ENCODE results near the gene CDH11.

DNA sequence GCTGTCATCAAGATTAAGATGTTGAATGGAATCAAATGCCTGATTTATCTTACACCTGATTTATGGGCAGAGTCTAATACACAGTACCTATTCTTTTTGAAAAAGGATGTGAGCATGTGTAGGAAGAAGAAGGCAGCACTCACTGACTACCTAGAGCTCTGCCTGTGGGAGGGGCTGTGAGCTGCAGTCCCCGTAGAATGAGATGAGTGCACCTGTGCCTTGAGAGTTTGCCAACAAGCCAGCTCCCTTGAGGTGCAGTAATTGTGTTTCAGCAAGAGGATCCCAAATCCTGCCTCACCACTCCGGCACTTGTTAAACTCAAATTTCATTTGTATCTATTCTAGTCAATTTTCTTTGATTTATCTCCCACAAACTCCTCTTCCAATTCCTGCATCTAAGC is 46.0 kb downstream of the CDH11 start:
- TF ChIP-seq, protein P1, sequence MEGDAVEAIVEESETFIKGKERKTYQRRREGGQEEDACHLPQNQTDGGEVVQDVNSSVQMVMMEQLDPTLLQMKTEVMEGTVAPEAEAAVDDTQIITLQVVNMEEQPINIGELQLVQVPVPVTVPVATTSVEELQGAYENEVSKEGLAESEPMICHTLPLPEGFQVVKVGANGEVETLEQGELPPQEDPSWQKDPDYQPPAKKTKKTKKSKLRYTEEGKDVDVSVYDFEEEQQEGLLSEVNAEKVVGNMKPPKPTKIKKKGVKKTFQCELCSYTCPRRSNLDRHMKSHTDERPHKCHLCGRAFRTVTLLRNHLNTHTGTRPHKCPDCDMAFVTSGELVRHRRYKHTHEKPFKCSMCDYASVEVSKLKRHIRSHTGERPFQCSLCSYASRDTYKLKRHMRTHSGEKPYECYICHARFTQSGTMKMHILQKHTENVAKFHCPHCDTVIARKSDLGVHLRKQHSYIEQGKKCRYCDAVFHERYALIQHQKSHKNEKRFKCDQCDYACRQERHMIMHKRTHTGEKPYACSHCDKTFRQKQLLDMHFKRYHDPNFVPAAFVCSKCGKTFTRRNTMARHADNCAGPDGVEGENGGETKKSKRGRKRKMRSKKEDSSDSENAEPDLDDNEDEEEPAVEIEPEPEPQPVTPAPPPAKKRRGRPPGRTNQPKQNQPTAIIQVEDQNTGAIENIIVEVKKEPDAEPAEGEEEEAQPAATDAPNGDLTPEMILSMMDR (conservative IDR thresholded peaks at IDR 0.05 in 1 of 2, IDR thresholded peaks at IDR 0.05 in 1 of 2; ENCODE audit: low read depth in 1 of 2, low read length in 2 of 2), result no peak
- no peak for TF ChIP-seq EZH2 (IDR thresholded peaks at IDR 0.05; ENCODE audit: low read length, missing control alignments)
